ENCODE results near the gene PTPRF.

DNA sequence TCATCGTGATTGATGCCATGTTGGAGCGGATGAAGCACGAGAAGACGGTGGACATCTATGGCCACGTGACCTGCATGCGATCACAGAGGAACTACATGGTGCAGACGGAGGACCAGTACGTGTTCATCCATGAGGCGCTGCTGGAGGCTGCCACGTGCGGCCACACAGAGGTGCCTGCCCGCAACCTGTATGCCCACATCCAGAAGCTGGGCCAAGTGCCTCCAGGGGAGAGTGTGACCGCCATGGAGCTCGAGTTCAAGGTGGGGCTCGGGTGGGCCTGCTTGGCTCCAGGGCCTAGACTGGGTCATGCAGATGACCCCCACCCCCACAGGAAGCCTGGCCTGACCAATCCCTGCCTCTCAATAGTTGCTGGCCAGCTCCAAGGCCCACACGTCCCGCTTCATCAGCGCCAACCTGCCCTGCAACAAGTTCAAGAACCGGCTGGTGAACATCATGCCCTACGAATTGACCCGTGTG is 88.7 kb downstream of the PTPRF start:
- TF ChIP-seq CTCF (IDR thresholded peaks at IDR 0.05) (no peak), EZH2phosphoT487 (IDR thresholded peaks at IDR 0.05) (no peak), EZH2 (IDR thresholded peaks at IDR 0.05) (no peak)
